ENCODE results near the gene NAT14.

The NAT14 gene

DNA sequence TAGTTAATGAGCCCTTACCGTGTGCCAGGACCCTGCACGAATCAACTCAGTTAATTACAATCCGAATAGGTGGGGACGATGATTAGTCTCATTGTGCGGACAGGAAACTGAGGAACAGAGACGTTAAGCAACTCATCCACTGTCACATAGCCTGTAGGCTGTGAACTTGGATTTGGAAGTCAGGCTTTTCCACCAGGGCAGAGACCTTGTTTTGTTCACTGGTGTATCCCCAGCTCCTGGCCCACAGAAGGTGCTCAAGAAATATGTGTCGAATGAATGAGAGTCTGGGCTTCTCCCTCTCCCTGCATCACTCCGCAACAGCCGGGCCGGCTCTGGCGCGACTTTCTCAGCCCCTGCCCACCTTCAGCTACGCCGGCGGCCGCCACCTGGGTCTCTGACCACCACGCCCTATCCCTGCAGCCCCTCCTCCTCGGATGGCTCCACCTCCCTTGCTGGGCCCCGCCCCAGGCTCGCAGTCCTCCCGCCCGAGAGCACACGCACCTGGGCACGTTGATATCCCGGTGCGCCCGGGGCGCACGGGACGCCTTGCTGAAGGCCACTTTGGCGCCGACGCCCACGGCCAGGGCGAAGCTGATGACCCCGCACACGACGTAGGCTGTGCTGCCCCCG lies 43.2 kb upstream of the NAT14 start:
- TF ChIP-seq, protein P1, sequence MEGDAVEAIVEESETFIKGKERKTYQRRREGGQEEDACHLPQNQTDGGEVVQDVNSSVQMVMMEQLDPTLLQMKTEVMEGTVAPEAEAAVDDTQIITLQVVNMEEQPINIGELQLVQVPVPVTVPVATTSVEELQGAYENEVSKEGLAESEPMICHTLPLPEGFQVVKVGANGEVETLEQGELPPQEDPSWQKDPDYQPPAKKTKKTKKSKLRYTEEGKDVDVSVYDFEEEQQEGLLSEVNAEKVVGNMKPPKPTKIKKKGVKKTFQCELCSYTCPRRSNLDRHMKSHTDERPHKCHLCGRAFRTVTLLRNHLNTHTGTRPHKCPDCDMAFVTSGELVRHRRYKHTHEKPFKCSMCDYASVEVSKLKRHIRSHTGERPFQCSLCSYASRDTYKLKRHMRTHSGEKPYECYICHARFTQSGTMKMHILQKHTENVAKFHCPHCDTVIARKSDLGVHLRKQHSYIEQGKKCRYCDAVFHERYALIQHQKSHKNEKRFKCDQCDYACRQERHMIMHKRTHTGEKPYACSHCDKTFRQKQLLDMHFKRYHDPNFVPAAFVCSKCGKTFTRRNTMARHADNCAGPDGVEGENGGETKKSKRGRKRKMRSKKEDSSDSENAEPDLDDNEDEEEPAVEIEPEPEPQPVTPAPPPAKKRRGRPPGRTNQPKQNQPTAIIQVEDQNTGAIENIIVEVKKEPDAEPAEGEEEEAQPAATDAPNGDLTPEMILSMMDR (IDR thresholded peaks at IDR 0.05; ENCODE audit: extremely low read depth, missing control alignments): no peak
- peak; percentile 65 for DNase-seq (ENCODE audit: low spot score)

DNA sequence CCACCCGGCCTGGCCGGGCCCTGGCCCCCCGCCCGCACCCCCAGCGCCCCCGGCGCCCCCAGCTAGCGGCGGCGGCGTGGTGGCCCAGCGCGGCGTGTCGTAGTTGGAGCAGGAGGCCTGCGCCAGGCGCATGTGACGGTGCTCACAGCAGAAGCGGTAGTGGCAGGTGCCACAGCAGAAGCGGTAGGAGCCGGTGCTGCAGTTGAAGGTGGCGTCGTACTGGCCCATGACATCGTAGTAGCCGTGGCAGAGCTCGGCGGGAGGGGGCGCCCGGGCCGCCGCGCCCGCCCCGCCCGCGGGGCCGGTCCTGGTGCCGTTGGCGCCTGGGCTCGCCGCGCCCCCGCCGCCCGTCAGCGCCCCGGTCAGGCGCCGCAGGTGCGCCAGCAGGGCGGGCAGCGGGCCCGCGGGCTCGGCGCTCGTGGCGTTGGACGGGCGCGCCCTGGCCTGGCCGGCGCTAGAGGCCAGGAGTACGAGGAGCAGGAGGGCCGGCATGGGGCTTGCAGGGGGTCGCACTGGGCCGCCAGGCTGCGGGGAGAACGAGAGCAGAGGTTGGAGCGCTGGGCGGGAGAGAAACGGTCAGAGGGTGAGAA lies 42.5 kb upstream of the NAT14 start:
- DNase-seq (ENCODE audit: low spot score): peak; percentile 59
- TF ChIP-seq, protein P1 (IDR thresholded peaks at IDR 0.05; ENCODE audit: extremely low read depth, missing control alignments): no peak

DNA sequence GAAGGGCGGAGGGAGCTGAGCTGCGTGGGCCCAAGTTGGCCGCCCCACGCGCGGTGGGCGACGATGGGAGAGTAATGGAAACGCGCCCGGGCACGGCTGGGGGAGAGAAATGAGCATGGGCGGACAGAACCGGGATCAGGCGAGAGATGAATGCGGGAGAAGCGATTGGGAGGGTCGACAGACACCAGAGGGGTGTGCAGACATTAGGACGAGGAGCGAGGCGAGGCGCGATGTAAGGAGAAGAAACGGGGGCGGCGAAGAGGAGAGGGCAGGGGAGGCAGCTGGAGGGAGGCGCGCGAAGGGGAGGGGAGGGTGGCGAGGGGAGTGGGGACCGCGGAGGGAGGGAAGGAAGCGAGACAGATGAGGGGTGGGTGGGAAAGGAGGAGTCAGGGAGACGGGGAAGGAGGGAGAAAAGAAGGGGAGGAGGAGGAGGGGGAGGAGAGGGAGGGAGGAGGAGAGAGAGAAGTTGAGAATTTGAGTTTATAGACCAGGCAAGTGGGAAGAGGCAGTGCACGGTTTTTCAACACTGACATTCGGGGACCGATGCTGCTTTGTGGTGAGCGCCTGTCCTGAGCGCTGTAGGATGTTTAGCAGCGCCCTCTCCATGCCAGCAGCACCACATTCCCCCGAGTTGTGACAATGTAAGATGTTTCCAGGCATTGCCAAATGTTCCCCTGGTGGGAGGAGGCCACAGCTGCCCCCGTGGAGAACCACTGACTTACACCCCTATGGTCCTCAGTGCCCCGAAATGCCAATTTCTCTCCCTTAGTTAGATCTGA lies 41.8 kb upstream of the NAT14 start, which contains the start of gene SHISA7:
TSS of gene SHISA7 (minus strand) at position 256 of the 779 bp plus-strand sequence. CDS start 437 bp downstream, outside the sequence.
- peak; percentile 48 for DNase-seq (ENCODE audit: low spot score)
- TF ChIP-seq, protein P1 (IDR thresholded peaks at IDR 0.05; ENCODE audit: extremely low read depth, missing control alignments): no peak

DNA sequence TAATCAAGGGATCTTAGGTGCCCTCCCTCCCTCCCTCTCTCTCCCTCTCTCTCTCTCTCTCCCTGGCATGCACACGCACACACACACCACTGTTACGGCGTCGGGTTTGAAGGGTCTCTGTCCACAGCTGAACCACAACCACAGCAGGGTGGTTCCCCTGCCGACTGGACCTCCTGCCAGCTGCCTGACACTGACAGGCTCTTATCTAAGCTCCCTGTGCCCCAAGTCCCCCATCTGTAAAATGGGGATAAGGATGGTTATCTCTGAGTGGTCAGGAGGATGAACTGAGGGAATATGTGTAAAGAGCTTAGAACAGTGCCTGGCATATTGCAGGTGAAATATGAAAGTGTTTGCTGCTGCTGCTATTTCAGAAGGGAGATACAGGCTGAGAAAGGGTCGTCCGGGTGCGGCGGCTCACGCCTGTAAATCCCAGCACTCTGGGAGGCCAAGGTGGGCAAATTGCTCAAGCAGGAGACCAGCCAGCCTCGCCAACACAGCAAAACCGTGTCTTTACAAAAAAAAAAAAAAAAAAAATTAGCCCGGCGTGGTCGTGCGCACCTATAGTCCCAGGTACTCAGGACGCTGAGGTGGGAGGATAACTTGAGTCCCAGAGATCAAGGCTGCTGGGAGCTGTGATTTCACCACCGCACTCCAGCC lies 41.0 kb upstream of the NAT14 start:
- TF ChIP-seq, protein P1 (IDR thresholded peaks at IDR 0.05; ENCODE audit: extremely low read depth, missing control alignments): no peak

DNA sequence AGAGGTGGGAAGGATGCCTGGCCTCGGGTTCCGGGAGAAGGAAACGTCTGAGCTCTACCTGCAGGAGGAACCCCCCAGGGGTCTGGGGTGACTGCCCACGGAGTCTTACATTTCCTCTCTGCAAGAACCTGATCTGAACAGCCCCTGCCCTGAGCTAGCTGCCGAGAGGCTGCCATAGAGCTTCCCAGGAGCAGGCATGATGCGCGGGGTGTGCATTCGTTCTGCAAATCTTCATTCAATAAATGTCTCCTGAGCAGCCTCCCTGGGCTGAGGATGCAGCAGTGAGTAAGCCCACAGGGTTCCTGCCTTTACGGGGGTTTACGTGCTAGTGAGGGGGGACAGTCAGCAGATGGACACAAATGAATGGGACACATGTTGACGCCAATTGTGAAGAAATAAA lies 40.3 kb upstream of the NAT14 start:
- no peak for DNase-seq (ENCODE audit: low spot score)
- TF ChIP-seq, protein P1 (IDR thresholded peaks at IDR 0.05; ENCODE audit: extremely low read depth, missing control alignments): no peak

More for the DNA sequence above, 41.0 kb upstream of the NAT14 start:
- no peak for DNase-seq (ENCODE audit: low spot score)

DNA sequence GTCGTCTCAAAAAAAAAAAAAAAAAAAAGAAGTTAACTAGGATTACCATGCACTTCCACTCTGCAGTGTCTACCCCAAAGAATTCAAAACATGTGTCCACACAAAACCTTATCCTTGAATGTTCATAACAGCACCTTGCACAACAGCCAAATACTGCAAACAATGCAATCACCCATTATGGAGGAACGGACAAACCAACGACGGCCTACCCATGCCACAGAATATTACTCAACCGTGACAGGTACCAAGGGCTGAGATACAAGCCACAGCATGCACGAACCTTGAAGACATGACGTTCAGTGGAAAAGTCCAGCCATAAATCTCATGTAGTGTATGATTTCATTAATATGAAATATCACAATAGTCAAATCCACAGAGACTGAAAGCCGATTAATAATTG lies 38.9 kb upstream of the NAT14 start:
- no peak for DNase-seq (ENCODE audit: low spot score)
- TF ChIP-seq, protein P1 (IDR thresholded peaks at IDR 0.05; ENCODE audit: extremely low read depth, missing control alignments): no peak
